K562 (cell line): Measurements from ENCODE around the gene CPED1. TPM values are rescaled to one million over a fixed set of nuclear protein-coding genes. Genes with fewer than 3 reads are reported as not detected.

Experiments used
- ARID1B ChIP-seq: fragments of 450-650 bp; IDR thresholded peaks from 2 replicates; pipeline ENCODE4 v1.6.1; 2016; ENCODE audit warnings: antibody characterized with exemption, mild to moderate bottlenecking, inconsistent platforms
- DACH1 ChIP-seq: fragments of 450-650 bp; IDR thresholded peaks from 2 replicates; pipeline ENCODE4 v1.6.1; 2018; ENCODE audit not compliant: partially characterized antibody
- EP400 ChIP-seq: fragments of 450-650 bp; IDR thresholded peaks from 2 replicates; pipeline ENCODE4 v1.6.1; 2017; ENCODE audit warnings: antibody characterized with exemption, mild to moderate bottlenecking, moderate library complexity
- HDAC3 ChIP-seq: fragments of 450-650 bp; IDR thresholded peaks from 2 replicates; pipeline ENCODE4 v1.6.1; 2018; ENCODE audit warnings: borderline replicate concordance, mild to moderate bottlenecking, moderate library complexity; ENCODE audit not compliant: partially characterized antibody
- KDM4B ChIP-seq, 2 experiments: fragments of 450-650 bp in 1 of 2; sonication (generic) in 1 of 2; IDR thresholded peaks; 2 replicates each; pipeline ENCODE4 v1.6.1; 2016 to 2017; ENCODE audit warnings: borderline replicate concordance in 2 of 2, antibody characterized with exemption in 1 of 2, low read depth in 1 of 2, mild to moderate bottlenecking in 1 of 2
- MEIS2 ChIP-seq: fragments of 450-650 bp; IDR thresholded peaks from 2 replicates; pipeline ENCODE4 v1.6.1; 2014; ENCODE audit warnings: mild to moderate bottlenecking; ENCODE audit not compliant: partially characterized antibody
- NCOR1 ChIP-seq: fragments of 450-650 bp; IDR thresholded peaks from 2 replicates; pipeline ENCODE4 v1.6.1; 2016; ENCODE audit warnings: mild to moderate bottlenecking, moderate library complexity
- NRF1 ChIP-seq, 2 experiments: fragments of 450-650 bp; IDR thresholded peaks in 1 of 2; conservative IDR thresholded peaks in 1 of 2; 2 replicates each; pipeline ENCODE4 v1.6.1; 2014; ENCODE audit warnings: mild to moderate bottlenecking in 2 of 2
- PKNOX1 ChIP-seq: fragments of 450-650 bp; IDR thresholded peaks from 2 replicates; pipeline ENCODE4 v1.6.1; 2016
- SMARCE1 ChIP-seq: fragments of 450-650 bp; IDR thresholded peaks from 2 replicates; pipeline ENCODE4 v1.7.1; 2016; ENCODE audit warnings: mild to moderate bottlenecking
- U2AF1 ChIP-seq: fragments of 200-400 bp; formaldehyde crosslinking; optimal IDR thresholded peaks from 2 replicates; pipeline ENCODE3; 2017; ENCODE audit warnings: mild to moderate bottlenecking, low read depth, low read length, moderate library complexity
- ZBTB40 ChIP-seq, 2 experiments: fragments of 450-650 bp in 1 of 2; sonication (generic) in 1 of 2; formaldehyde crosslinking in 1 of 2; IDR thresholded peaks; 2 replicates each; pipeline versions ENCODE4 v1.7.1 to v1.9.0; 2016 to 2022; ENCODE audit warnings: inconsistent platforms in 1 of 2, mild to moderate bottlenecking in 1 of 2, missing genetic modification reagents in 1 of 2
- ZBTB43 ChIP-seq: sonication (generic); formaldehyde crosslinking; IDR thresholded peaks from 2 replicates; pipeline ENCODE4 v1.8.0; 2023; ENCODE audit warnings: mild to moderate bottlenecking, missing genetic modification reagents
- ZC3H4 ChIP-seq: sonication (generic); formaldehyde crosslinking; IDR thresholded peaks from 2 replicates; pipeline ENCODE4 v1.9.0; 2021; ENCODE audit warnings: missing genetic modification reagents, borderline replicate concordance
- ZEB2 ChIP-seq: fragments of 450-650 bp; IDR thresholded peaks from 2 replicates; pipeline ENCODE4 v1.6.1; 2016
- polyA plus RNA-seq, 8 experiments: library from polyadenylated mRNA; depleted of rRNA in 4 of 8; stranded (reverse) in 5 of 8; unstranded in 3 of 8; fragments of >200 nt; fragmentation: Nextera tagmentation in 2 of 8; fragmentation: Illumina TruSeq in 1 of 8; extraction: Ambion mirVana in 2 of 8; extraction: Trizol in 1 of 8; gene quantifications; 2 replicates each; pipeline versions ENCODE4 v1.2.1 to v1.2.3, GENCODE V29; 2011 to 2014; ENCODE audit warnings: inconsistent platforms in 1 of 8, missing spikeins in 1 of 8
- total RNA-seq, 7 experiments: library from RNA; depleted of rRNA in 6 of 7; stranded (reverse); fragments of >200 nt in 6 of 7; fragmentation: Illumina TruSeq in 2 of 7; extraction: Trizol in 2 of 7; gene quantifications; 2 replicates each; pipeline versions ENCODE4 v1.2.1 to v1.2.3, GENCODE V29; 2011 to 2021; ENCODE audit warnings: low replicate concordance in 1 of 7
- TF ChIP-seq, protein P1 (sequence below): fragments of 250-450 bp; sonication (Bioruptor Pico); IDR thresholded peaks from 2 replicates; pipeline ENCODE4 v1.8.0; 2021; ENCODE audit warnings: borderline replicate concordance, mild to moderate bottlenecking, moderate library complexity; ENCODE audit not compliant: poor library complexity, severe bottlenecking

The CPED1 gene
- total and polyA plus RNA-seq, 9 of the 15 experiments (the other 6 are each of a cell fraction or from before 2014, with no cell fraction given): 195 to 393 (median 290) TPM

- TF ChIP-seq, protein P1, sequence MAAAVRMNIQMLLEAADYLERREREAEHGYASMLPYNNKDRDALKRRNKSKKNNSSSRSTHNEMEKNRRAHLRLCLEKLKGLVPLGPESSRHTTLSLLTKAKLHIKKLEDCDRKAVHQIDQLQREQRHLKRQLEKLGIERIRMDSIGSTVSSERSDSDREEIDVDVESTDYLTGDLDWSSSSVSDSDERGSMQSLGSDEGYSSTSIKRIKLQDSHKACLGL (CRISPR knock-in tag): no peak
- 0 out of 2 replicates have a peak, but pooled peaks have one; percentile 15 for TF ChIP-seq NCOR1
- no peak for TF ChIP-seq ZEB2
- 0 out of 2 replicates have a peak, but pooled peaks have one; percentile 14 for TF ChIP-seq EP400
- no peak; the same call in 1 of the 2 replicates for TF ChIP-seq SMARCE1
- no peak for TF ChIP-seq ARID1B
- no peak for TF ChIP-seq PKNOX1
- no peak for TF ChIP-seq ZBTB43
- TF ChIP-seq U2AF1: peak; percentile 25
- no peak for TF ChIP-seq ZC3H4
- TF ChIP-seq KDM4B (IDR thresholded peaks at IDR 0.05; ENCODE audit: borderline replicate concordance in 2 of 2, low read depth in 1 of 2): peak in 1 of 2 experiments; percentile 87; a peak in 1 of 4 replicates
- TF ChIP-seq HDAC3: peak; percentile 42
- TF ChIP-seq DACH1: peak; percentile 66
- TF ChIP-seq ZBTB40 (IDR thresholded peaks at IDR 0.05): no peak; the same call in 1 of the 2 replicates
- no peak for TF ChIP-seq ZBTB40 (CRISPR knock-in tag; IDR thresholded peaks at IDR 0.05)
- no peak for TF ChIP-seq NRF1 (conservative IDR thresholded peaks at IDR 0.05 in 1 of 2, IDR thresholded peaks at IDR 0.05 in 1 of 2)
- no peak for TF ChIP-seq MEIS2
Measured at GRCh38 chr7:120998996-120999565, 10.6 kb downstream of the CPED1 start (continued).
